HG02970 (cell line): ENCODE measurements around the gene CELA3A.
"Not testable (repeated sequence)": the region's sequence is repeated elsewhere in the genome, so short reads cannot be mapped to it uniquely, and the experiment has no call there.

Source experiments
- ATAC-seq: cut with Tn5 transposase; IDR thresholded peaks from one replicate; pipeline ENCODE4 v1.9.1; 2021; ENCODE audit warnings: mild to moderate bottlenecking, moderate library complexity, moderate number of reproducible peaks; ENCODE audit not compliant: unreplicated experiment, low FRiP score

Gene CELA3A

GRCh38 chr1:22001409-22001808, at the start of gene CELA3A:
Gene CELA3A, plus strand, starts transcription at chr1:22001657. Its CDS starts 18 bp downstream, at chr1:22001675.
- no peak for ATAC-seq

GRCh38 chr1:21952786-21953520, 48.5 kb upstream of the CELA3A start:
- ATAC-seq, result no peak

GRCh38 chr1:21955058-21955457, 46.4 kb upstream of the CELA3A start:
- ATAC-seq, result no peak

- no peak for ATAC-seq
Measured at GRCh38 chr1:21955501-21956281, 45.8 kb upstream of the CELA3A start.

- ATAC-seq, result no peak
Measured at GRCh38 chr1:21956720-21957552, 44.5 kb upstream of the CELA3A start.

GRCh38 chr1:21961337-21961736, 40.1 kb upstream of the CELA3A start:
- no peak for ATAC-seq

GRCh38 chr1:21961799-21962198, 39.7 kb upstream of the CELA3A start:
- no peak for ATAC-seq

- no peak for ATAC-seq
Measured at GRCh38 chr1:21963477-21964217, 37.8 kb upstream of the CELA3A start.

GRCh38 chr1:21966247-21967000, 35.0 kb upstream of the CELA3A start:
- no peak for ATAC-seq

- ATAC-seq, result not testable (repeated sequence)
Measured at GRCh38 chr1:21967216-21967615, 34.2 kb upstream of the CELA3A start.

- not testable (repeated sequence) for ATAC-seq
Measured at GRCh38 chr1:21969066-21969465, 32.4 kb upstream of the CELA3A start.

GRCh38 chr1:21970523-21970922, 30.9 kb upstream of the CELA3A start:
- not testable (repeated sequence) for ATAC-seq

GRCh38 chr1:21972973-21973441, 28.4 kb upstream of the CELA3A start:
- ATAC-seq, result not testable (repeated sequence)

- ATAC-seq, result not testable (repeated sequence)
Measured at GRCh38 chr1:21973948-21974347, 27.5 kb upstream of the CELA3A start.

GRCh38 chr1:21974699-21975098, 26.8 kb upstream of the CELA3A start:
- ATAC-seq, result not testable (repeated sequence)

- ATAC-seq, result not testable (repeated sequence)
Measured at GRCh38 chr1:21975296-21975695, 26.2 kb upstream of the CELA3A start.

- not testable (repeated sequence) for ATAC-seq
Measured at GRCh38 chr1:21976703-21977239, 24.7 kb upstream of the CELA3A start, which contains the start of gene CELA3B. Gene CELA3B, plus strand, starts transcription at chr1:21977022. Its CDS starts 18 bp downstream, at chr1:21977040.

- ATAC-seq, result not testable (repeated sequence)
Measured at GRCh38 chr1:21978209-21978608, 23.2 kb upstream of the CELA3A start.
